ENCODE data around the gene CDK18. TPM values are rescaled to one million over a fixed set of nuclear protein-coding genes. Genes with fewer than 3 reads are reported as not detected.
"Not testable (repeated sequence)": the region's sequence is repeated elsewhere in the genome, so short reads cannot be mapped to it uniquely, and the experiment has no call there.

The CDK18 gene
- total RNA-seq, 1 donor from 2014 or later, result 27.0 TPM

- TF ChIP-seq POLR2AphosphoS5 (IDR thresholded peaks at IDR 0.05; ENCODE audit: insufficient read depth in 1 of 2, low read depth in 1 of 2) (no peak), POLR2A (IDR thresholded peaks at IDR 0.05) (no peak), CTCF (IDR thresholded peaks at IDR 0.05) (no peak)
- Histone ChIP-seq H3K4me3 (no peak overlapping the region), H3K27ac (no peak overlapping the region), H3K36me3 (no peaks in the 10 kb centered on the region), H3K9me3 (no peaks in the 10 kb centered on the region), H3K4me1 (no peaks in the 10 kb centered on the region), H3K27me3 (no peaks in the 10 kb centered on the region)
- DNase-seq (ENCODE audit: extremely low spot score in 2 of 2), result no peak
- intact Hi-C loops (cut with DNase I), result no loop called here
Observed at GRCh38 chr1:205480349-205480985, 24.0 kb upstream of the CDK18 start.

- intact Hi-C loops (cut with DNase I), result no loop called here
- Histone ChIP-seq H3K9me3 (no peaks in the 10 kb centered on the region), H3K36me3 (no peaks in the 10 kb centered on the region), H3K4me1 (no peaks in the 10 kb centered on the region), H3K27ac (no peak overlapping the region), H3K4me3 (no peak overlapping the region), H3K27me3 (no peaks in the 10 kb centered on the region)
- TF ChIP-seq POLR2AphosphoS5 (IDR thresholded peaks at IDR 0.05; ENCODE audit: insufficient read depth in 1 of 2, low read depth in 1 of 2) (no peak), POLR2A (IDR thresholded peaks at IDR 0.05) (no peak), CTCF (IDR thresholded peaks at IDR 0.05) (no peak)
- no peak for DNase-seq (ENCODE audit: extremely low spot score in 2 of 2)
Observed at GRCh38 chr1:205481218-205481617, 23.3 kb upstream of the CDK18 start.

GRCh38 chr1:205481629-205482151, 22.8 kb upstream of the CDK18 start:
- H3K36me3 ChIP-seq, result no peaks in the 10 kb centered on the region
- H3K9me3 ChIP-seq, result no peaks in the 10 kb centered on the region
- no peak for DNase-seq (ENCODE audit: extremely low spot score in 2 of 2)
- no peaks in the 10 kb centered on the region for H3K4me1 ChIP-seq
- H3K27me3 ChIP-seq, result no peaks in the 10 kb centered on the region
- no peak overlapping the region for H3K27ac ChIP-seq
- intact Hi-C loops (cut with DNase I), result no loop called here
- H3K4me3 ChIP-seq, result no peak overlapping the region
- TF ChIP-seq CTCF (IDR thresholded peaks at IDR 0.05), result no peak

GRCh38 chr1:205482587-205482986, 21.9 kb upstream of the CDK18 start:
- H3K9me3 ChIP-seq; intact Hi-C loops (cut with DNase I); H3K36me3 ChIP-seq; H3K4me1 ChIP-seq; DNase-seq (ENCODE audit: extremely low spot score in 2 of 2); H3K27ac ChIP-seq; H3K27me3 ChIP-seq; H3K4me3 ChIP-seq: not testable (repeated sequence)

GRCh38 chr1:205483372-205483771, 21.1 kb upstream of the CDK18 start:
- no peaks in the 10 kb centered on the region for H3K4me1 ChIP-seq

More at GRCh38 chr1:205483372-205483771, 21.1 kb upstream of the CDK18 start:
- Histone ChIP-seq H3K4me3 (no peak overlapping the region), H3K27me3 (no peaks in the 10 kb centered on the region), H3K36me3 (no peaks in the 10 kb centered on the region), H3K9me3 (no peaks in the 10 kb centered on the region), H3K27ac (no peak overlapping the region)
- DNase-seq (ENCODE audit: extremely low spot score in 2 of 2), result no peak
- TF ChIP-seq POLR2AphosphoS5 (IDR thresholded peaks at IDR 0.05; ENCODE audit: insufficient read depth in 1 of 2, low read depth in 1 of 2) (no peak), POLR2A (IDR thresholded peaks at IDR 0.05) (no peak), CTCF (IDR thresholded peaks at IDR 0.05) (no peak)
- intact Hi-C loops (cut with DNase I), result no loop called here
